HEK293 (cell line): ENCODE results near the gene SLC12A3.

Source experiments
- CTCF ChIA-PET: fragments of 350-600 bp; formaldehyde crosslinking; extraction: SDS; loops from one replicate; lab custom pipeline; 2021; ENCODE audit warnings: antibody characterized with exemption; lab: Yijun Ruan, JAX
- POLR2A ChIA-PET: fragments of 300-600 bp; formaldehyde crosslinking; extraction: SDS; loops from one replicate; lab custom pipeline; 2020; ENCODE audit warnings: antibody characterized with exemption, inconsistent platforms; lab: Yijun Ruan, JAX
- H3K27ac ChIP-seq: fragments of 200-500 bp; sonication (Bioruptor generic); 2 replicates; pipeline ENCODE4 v1.5.1; 2014; ENCODE audit warnings: low read depth, low read length, control low read depth, inconsistent platforms; ENCODE audit errors: extremely low read depth
- H3K36me3 ChIP-seq, 2 experiments: fragments of 200-500 bp in 1 of 2; sonication (Bioruptor generic) in 1 of 2; 1 replicate in 1 of 2; 2 replicates in 1 of 2; pipeline ENCODE4 v1.5.1; 2014 to 2017; ENCODE audit warnings: inconsistent platforms in 2 of 2, low read length in 2 of 2; ENCODE audit not compliant: control insufficient read depth in 2 of 2, insufficient read depth in 1 of 2
- H3K4me1 ChIP-seq: fragments of 200-500 bp; sonication (Bioruptor generic); 2 replicates; pipeline ENCODE4 v1.5.1; 2014; ENCODE audit warnings: mild to moderate bottlenecking, low read length, inconsistent platforms; ENCODE audit not compliant: control insufficient read depth, insufficient read depth
- H3K4me3 ChIP-seq: 2 replicates; pipeline ENCODE4 v1.5.1; 2011; ENCODE audit warnings: low read depth, mild to moderate bottlenecking, control low read depth, low read length, moderate library complexity
- H3K9me3 ChIP-seq: fragments of 200-500 bp; sonication (Bioruptor generic); 2 replicates; pipeline ENCODE4 v1.5.1; 2014; ENCODE audit warnings: low read depth, low read length, inconsistent platforms; ENCODE audit not compliant: control insufficient read depth, insufficient read depth
- HOXA7 ChIP-seq: sonication (generic); formaldehyde crosslinking; IDR thresholded peaks from 2 replicates; pipeline ENCODE4 v1.8.1; 2022; ENCODE audit warnings: missing genetic modification reagents, borderline replicate concordance
- PATZ1 ChIP-seq: fragments of 450-650 bp; formaldehyde crosslinking; IDR thresholded peaks from 2 replicates; pipeline ENCODE4 v1.5.1; 2016; ENCODE audit warnings: missing biosample characterization, missing genetic modification characterization
- PRDM1 ChIP-seq: fragments of 450-650 bp; formaldehyde crosslinking; IDR thresholded peaks from 2 replicates; pipeline ENCODE4; 2016; ENCODE audit warnings: missing biosample characterization, missing genetic modification characterization
- SETDB1 ChIP-seq: IDR thresholded peaks from one replicate; pipeline ENCODE4 v1.6.1; 2017; ENCODE audit warnings: mild to moderate bottlenecking, low read length, moderate library complexity, mixed read lengths; ENCODE audit not compliant: insufficient read length
- YY2 ChIP-seq: fragments of 450-650 bp; formaldehyde crosslinking; IDR thresholded peaks from 2 replicates; pipeline ENCODE4 v1.5.1; 2016; ENCODE audit warnings: missing biosample characterization, missing genetic modification characterization
- ZBTB17 ChIP-seq: fragments of 450-650 bp; formaldehyde crosslinking; IDR thresholded peaks from 2 replicates; pipeline ENCODE4 v1.5.1; 2016; ENCODE audit warnings: missing biosample characterization, missing genetic modification characterization
- ZBTB20 ChIP-seq: fragments of 450-650 bp; formaldehyde crosslinking; IDR thresholded peaks from 2 replicates; pipeline ENCODE4 v1.5.1; 2016; ENCODE audit warnings: missing biosample characterization, missing genetic modification characterization
- ZBTB7A ChIP-seq: fragments of 450-650 bp; formaldehyde crosslinking; IDR thresholded peaks from 2 replicates; pipeline ENCODE4 v1.5.1; 2016; ENCODE audit warnings: low read depth, missing biosample characterization, missing genetic modification characterization
- ZNF146 ChIP-seq: fragments of 450-650 bp; formaldehyde crosslinking; IDR thresholded peaks from 2 replicates; pipeline ENCODE4 v1.5.1; 2016; ENCODE audit warnings: missing biosample characterization, missing genetic modification characterization
- ZNF157 ChIP-seq: fragments of 450-650 bp; formaldehyde crosslinking; IDR thresholded peaks from 2 replicates; pipeline ENCODE4 v1.5.1; 2016; ENCODE audit warnings: missing biosample characterization, missing genetic modification characterization
- ZNF2 ChIP-seq: fragments of 450-650 bp; formaldehyde crosslinking; IDR thresholded peaks from 2 replicates; pipeline ENCODE4 v1.5.1; 2016; ENCODE audit warnings: missing biosample characterization, missing genetic modification characterization
- ZNF473 ChIP-seq: fragments of 450-650 bp; formaldehyde crosslinking; IDR thresholded peaks from 2 replicates; pipeline ENCODE4 v1.5.1; 2017; ENCODE audit warnings: missing biosample characterization, missing genetic modification characterization
- ZNF600 ChIP-seq: fragments of 450-650 bp; formaldehyde crosslinking; IDR thresholded peaks from 2 replicates; pipeline ENCODE4 v1.5.1; 2016; ENCODE audit warnings: missing biosample characterization, missing genetic modification characterization
- ZNF830 ChIP-seq: fragments of 450-650 bp; IDR thresholded peaks from 2 replicates; pipeline ENCODE4 v1.5.0; 2018; ENCODE audit warnings: missing biosample characterization, missing genetic modification characterization, low read depth, mild to moderate bottlenecking, moderate library complexity
- ZSCAN16 ChIP-seq: fragments of 450-650 bp; formaldehyde crosslinking; IDR thresholded peaks from 2 replicates; pipeline ENCODE4 v1.5.1; 2016; ENCODE audit warnings: missing biosample characterization, missing genetic modification characterization
- TF ChIP-seq, protein P1 (sequence below): fragments of 450-650 bp; formaldehyde crosslinking; IDR thresholded peaks from 2 replicates; pipeline ENCODE4 v1.5.1; 2016; ENCODE audit warnings: missing biosample characterization, missing genetic modification characterization

SLC12A3 gene

GRCh38 chr16:56842133-56842532 is 22.9 kb upstream of the SLC12A3 start (continued):
- no peak for TF ChIP-seq PATZ1
- TF ChIP-seq ZNF600: no peak

- H3K4me3 ChIP-seq: no peak overlapping the region
- no peak overlapping the region for H3K27ac ChIP-seq
- peaks cover 9 to 63% of the 10 kb centered on the region in 2 experiments; a peak in 2 of 3 replicates for H3K36me3 ChIP-seq
- ChIA-PET POLR2A (no interaction called here), CTCF (no interaction called here)
- no peaks in the 10 kb centered on the region for H3K9me3 ChIP-seq
- no peaks in the 10 kb centered on the region for H3K4me1 ChIP-seq
- TF ChIP-seq ZSCAN16: no peak
- TF ChIP-seq ZBTB7A (tag by site-specific recombination): no peak
These were observed 21.0 kb upstream of the SLC12A3 start for GRCh38 chr16:56844056-56844455.

- POLR2A ChIA-PET: no interaction called here
- H3K36me3 ChIP-seq: peaks cover 5 to 33% of the 10 kb centered on the region in 2 experiments; a peak in 2 of 3 replicates
- TF ChIP-seq PRDM1: peak; percentile 60
- no peak for TF ChIP-seq ZNF146 (tag by site-specific recombination)
- H3K9me3 ChIP-seq: no peaks in the 10 kb centered on the region
- no peak overlapping the region for H3K27ac ChIP-seq
- no peaks in the 10 kb centered on the region for H3K4me1 ChIP-seq
- CTCF ChIA-PET: interaction anchor here (0.6 to 0.8 kb wide), 3 partner anchors 12 to 117 kb away, joined by 3 to 4 read pairs (median 3); no protein-coding TSS in a partner anchor
- no peak overlapping the region for H3K4me3 ChIP-seq
These were observed 17.7 kb upstream of the SLC12A3 start for GRCh38 chr16:56847173-56847910.

DNA sequence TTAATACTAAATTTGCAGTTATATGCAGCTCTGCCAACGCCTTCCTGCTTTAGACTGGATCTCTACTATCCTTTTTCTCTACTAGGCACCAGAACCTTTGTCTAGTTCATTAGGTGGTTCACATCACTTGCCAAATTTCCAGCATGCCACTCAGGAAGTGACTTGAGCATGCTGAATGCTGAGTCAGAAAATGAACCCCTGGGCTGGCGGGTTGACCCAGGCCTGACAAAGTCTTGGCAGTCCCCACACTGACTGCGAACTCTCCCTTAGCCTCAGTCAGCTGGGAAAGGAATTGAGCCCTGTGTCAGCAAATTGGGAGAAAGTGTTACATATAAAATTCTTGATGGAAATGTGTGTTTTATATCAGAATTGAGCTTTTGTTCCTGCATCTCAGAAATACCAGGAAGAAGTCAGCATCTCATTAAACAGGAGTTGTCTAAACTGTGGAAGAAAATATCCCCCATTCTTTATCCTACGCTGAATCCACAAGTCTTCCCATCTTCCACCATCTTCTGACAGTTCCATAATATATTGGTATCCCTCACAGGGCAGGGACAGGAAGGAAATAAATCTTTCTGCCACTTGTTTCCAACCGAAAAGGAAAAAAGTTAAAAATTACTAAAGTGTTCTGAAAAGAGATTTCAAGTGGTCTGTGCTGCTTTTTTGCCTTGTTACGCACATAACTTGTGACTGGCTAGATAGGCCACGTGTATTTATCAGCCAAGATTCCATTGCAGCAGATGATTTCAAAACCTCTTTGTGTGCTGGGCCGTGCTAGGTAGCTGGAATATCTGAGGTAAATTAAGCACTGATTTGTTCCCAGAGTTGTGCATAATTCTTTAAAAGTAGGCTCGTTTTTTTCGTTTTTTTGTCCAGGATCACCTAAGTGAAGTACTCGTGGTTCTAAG is 16.7 kb upstream of the SLC12A3 start:
- Histone ChIP-seq H3K9me3 (no peaks in the 10 kb centered on the region), H3K36me3 (peaks cover 0 to 24% of the 10 kb centered on the region in 2 experiments; a peak in 2 of 3 replicates), H3K27ac (no peak overlapping the region), H3K4me3 (no peak overlapping the region), H3K4me1 (no peaks in the 10 kb centered on the region)
- ChIA-PET POLR2A (no interaction called here), CTCF (interaction anchor here (0.6 to 1.6 kb wide), 5 partner anchors 10 to 56 kb away, joined by 3 to 5 read pairs (median 4); no protein-coding TSS in a partner anchor)
- TF ChIP-seq ZNF157 (tag by site-specific recombination) (peak; percentile 58; the same call in 1 of the 2 replicates), ZNF473 (tag by site-specific recombination) (no peak)

- Histone ChIP-seq H3K27ac (no peak overlapping the region), H3K36me3 (peaks cover 0 to 16% of the 10 kb centered on the region in 2 experiments; a peak in 2 of 3 replicates), H3K4me1 (no peaks in the 10 kb centered on the region), H3K9me3 (no peaks in the 10 kb centered on the region), H3K4me3 (no peak overlapping the region)
- ChIA-PET CTCF (interaction anchor here (0.6 to 1.6 kb wide), 3 partner anchors 11 to 56 kb away, joined by 3 to 5 read pairs (median 4); no protein-coding TSS in a partner anchor), POLR2A (no interaction called here)
- TF ChIP-seq, protein P1, sequence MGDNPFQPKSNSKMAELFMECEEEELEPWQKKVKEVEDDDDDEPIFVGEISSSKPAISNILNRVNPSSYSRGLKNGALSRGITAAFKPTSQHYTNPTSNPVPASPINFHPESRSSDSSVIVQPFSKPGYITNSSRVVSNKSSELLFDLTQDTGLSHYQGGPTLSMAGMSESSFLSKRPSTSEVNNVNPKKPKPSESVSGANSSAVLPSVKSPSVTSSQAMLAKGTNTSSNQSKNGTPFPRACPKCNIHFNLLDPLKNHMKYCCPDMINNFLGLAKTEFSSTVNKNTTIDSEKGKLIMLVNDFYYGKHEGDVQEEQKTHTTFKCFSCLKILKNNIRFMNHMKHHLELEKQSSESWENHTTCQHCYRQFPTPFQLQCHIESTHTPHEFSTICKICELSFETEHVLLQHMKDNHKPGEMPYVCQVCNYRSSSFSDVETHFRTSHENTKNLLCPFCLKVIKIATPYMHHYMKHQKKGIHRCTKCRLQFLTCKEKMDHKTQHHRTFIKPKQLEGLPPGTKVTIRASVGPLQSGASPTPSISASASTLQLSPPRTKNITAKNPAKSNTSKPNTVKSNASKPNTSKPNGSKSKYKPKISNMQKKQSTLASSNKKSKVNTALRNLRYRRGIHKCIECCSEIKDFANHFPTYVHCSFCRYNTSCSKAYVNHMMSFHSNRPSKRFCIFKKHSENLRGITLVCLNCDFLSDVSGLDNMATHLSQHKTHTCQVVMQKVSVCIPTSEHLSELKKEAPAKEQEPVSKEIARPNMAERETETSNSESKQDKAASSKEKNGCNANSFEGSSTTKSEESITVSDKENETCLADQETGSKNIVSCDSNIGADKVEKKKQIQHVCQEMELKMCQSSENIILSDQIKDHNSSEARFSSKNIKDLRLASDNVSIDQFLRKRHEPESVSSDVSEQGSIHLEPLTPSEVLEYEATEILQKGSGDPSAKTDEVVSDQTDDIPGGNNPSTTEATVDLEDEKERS: no peak
- TF ChIP-seq ZBTB20 (tag by site-specific recombination) (peak; percentile 32; the same call in 1 of the 2 replicates), YY2 (no peak), SETDB1 (no peak), HOXA7 (CRISPR knock-in tag) (no peak), ZNF830 (no peak), ZBTB17 (peak; percentile 26; the same call in 1 of the 2 replicates), ZNF2 (tag by site-specific recombination) (no peak)
These were observed 15.9 kb upstream of the SLC12A3 start for GRCh38 chr16:56848955-56849689.
